Measurements from ENCODE around the gene PRR30. TPM values are rescaled to one million over a fixed set of nuclear protein-coding genes. Genes with fewer than 3 reads are reported as not detected.

Gene PRR30
- total RNA-seq, 1 experiment from 2014 or later, result not detected

GRCh38 chr2:27097341-27097740, 41.9 kb downstream of the PRR30 start (continued):
- TF ChIP-seq EGR1 (IDR thresholded peaks at IDR 0.05; ENCODE audit: low read depth) (no peak), TCF7L2 (IDR thresholded peaks at IDR 0.05; ENCODE audit: borderline replicate concordance, extremely low read depth, insufficient read depth, insufficient read length) (no peak), CBX3 (IDR thresholded peaks at IDR 0.05; ENCODE audit: low read depth) (no peak), ELF1 (IDR thresholded peaks at IDR 0.05; ENCODE audit: borderline replicate concordance, low read depth) (no peak), SIN3A (IDR thresholded peaks at IDR 0.05; ENCODE audit: low read depth) (no peak)
- TF ChIP-seq, protein P1, sequence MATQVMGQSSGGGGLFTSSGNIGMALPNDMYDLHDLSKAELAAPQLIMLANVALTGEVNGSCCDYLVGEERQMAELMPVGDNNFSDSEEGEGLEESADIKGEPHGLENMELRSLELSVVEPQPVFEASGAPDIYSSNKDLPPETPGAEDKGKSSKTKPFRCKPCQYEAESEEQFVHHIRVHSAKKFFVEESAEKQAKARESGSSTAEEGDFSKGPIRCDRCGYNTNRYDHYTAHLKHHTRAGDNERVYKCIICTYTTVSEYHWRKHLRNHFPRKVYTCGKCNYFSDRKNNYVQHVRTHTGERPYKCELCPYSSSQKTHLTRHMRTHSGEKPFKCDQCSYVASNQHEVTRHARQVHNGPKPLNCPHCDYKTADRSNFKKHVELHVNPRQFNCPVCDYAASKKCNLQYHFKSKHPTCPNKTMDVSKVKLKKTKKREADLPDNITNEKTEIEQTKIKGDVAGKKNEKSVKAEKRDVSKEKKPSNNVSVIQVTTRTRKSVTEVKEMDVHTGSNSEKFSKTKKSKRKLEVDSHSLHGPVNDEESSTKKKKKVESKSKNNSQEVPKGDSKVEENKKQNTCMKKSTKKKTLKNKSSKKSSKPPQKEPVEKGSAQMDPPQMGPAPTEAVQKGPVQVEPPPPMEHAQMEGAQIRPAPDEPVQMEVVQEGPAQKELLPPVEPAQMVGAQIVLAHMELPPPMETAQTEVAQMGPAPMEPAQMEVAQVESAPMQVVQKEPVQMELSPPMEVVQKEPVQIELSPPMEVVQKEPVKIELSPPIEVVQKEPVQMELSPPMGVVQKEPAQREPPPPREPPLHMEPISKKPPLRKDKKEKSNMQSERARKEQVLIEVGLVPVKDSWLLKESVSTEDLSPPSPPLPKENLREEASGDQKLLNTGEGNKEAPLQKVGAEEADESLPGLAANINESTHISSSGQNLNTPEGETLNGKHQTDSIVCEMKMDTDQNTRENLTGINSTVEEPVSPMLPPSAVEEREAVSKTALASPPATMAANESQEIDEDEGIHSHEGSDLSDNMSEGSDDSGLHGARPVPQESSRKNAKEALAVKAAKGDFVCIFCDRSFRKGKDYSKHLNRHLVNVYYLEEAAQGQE (IDR thresholded peaks at IDR 0.05; ENCODE audit: low read depth), result no peak

- CTCF ChIA-PET, result interaction anchor here (1.0 to 1.6 kb wide), 5 partner anchors 95 to 206 kb away, joined by 3 to 5 read pairs (median 3); no protein-coding TSS in a partner anchor
- BruUV-seq (replicated peaks), result no TSS peak
- Histone ChIP-seq H3K27me3 (ENCODE audit: insufficient read depth, low read length) (no peaks in the 10 kb centered on the region), H4K20me1 (ENCODE audit: insufficient read depth) (no peaks in the 10 kb centered on the region), H3K79me2 (ENCODE audit: insufficient read depth, low read length) (no peaks in the 10 kb centered on the region), H3K9me2 (ENCODE audit: insufficient read depth) (no peaks in the 10 kb centered on the region), H3K36me3 (ENCODE audit: control insufficient read depth in 1 of 2, insufficient read depth in 2 of 2, low read length in 2 of 2) (no peaks in the 10 kb centered on the region), H3K4me3 (replicated peaks in 1 of 2; ENCODE audit: low read depth in 1 of 2, low read length in 2 of 2) (no peak overlapping the region), H3K4me1 (ENCODE audit: control insufficient read depth in 1 of 2, insufficient read depth in 2 of 2, low read length in 2 of 2) (peaks cover 0 to 9% of the 10 kb centered on the region in 2 experiments; a peak in 1 of 4 replicates), H3K4me2 (ENCODE audit: low read length) (peak overlapping the region; percentile 62; the same call in 1 of the 2 replicates), H3K9me3 (ENCODE audit: control insufficient read depth in 1 of 2, insufficient read depth in 1 of 2, low read depth in 1 of 2, low read length in 2 of 2) (no peaks in the 10 kb centered on the region), H3K27ac (ENCODE audit: low read depth, low read length) (no peak overlapping the region), H3K9ac (ENCODE audit: low read length) (no peak overlapping the region), H2AFZ (ENCODE audit: low read depth, low read length, poor library complexity, severe bottlenecking) (no peak overlapping the region)
- intact Hi-C loops (cut with micrococcal nuclease), result loop anchor here (5.0 kb wide), 1 partner anchor 120 kb away; the partner anchor contains the start of gene CAD
- ATAC-seq (0 out of 2 replicates have a peak, but pooled peaks have one; percentile 4), DNase-seq (ENCODE audit: low read depth, low spot score) (no peak)
- POLR2A ChIA-PET, result no interaction called here
- RAD21 ChIA-PET (ENCODE audit: low non-redundant PET in 1 of 2, low total read pairs in 2 of 2, uncharacterized antibody in 2 of 2, unreplicated experiment in 2 of 2), result interaction anchor here in 1 of 2 experiments (0.8 kb wide), 1 partner anchor 135 kb away, joined by 3 read pairs; no protein-coding TSS in a partner anchor
- TF ChIP-seq EGR1 (IDR thresholded peaks at IDR 0.05; ENCODE audit: low read depth) (no peak), JUND (IDR thresholded peaks at IDR 0.05) (no peak), SIN3A (IDR thresholded peaks at IDR 0.05; ENCODE audit: low read depth) (no peak), CEBPB (IDR thresholded peaks at IDR 0.05; ENCODE audit: low read depth) (no peak), TCF7L2 (IDR thresholded peaks at IDR 0.05; ENCODE audit: borderline replicate concordance, extremely low read depth, insufficient read depth, insufficient read length) (no peak), ZNF274 (IDR thresholded peaks at IDR 0.05; ENCODE audit: low read depth, low read length) (no peak), MAX (IDR thresholded peaks at IDR 0.05) (no peak), SP1 (IDR thresholded peaks at IDR 0.05; ENCODE audit: low read depth) (no peak), POLR2AphosphoS5 (IDR thresholded peaks at IDR 0.05; ENCODE audit: low read depth, low read length) (no peak), ELF1 (IDR thresholded peaks at IDR 0.05; ENCODE audit: borderline replicate concordance, low read depth) (no peak), RAD21 (IDR thresholded peaks at IDR 0.05; ENCODE audit: low read depth) (no peak), EZH2 (IDR thresholded peaks at IDR 0.05) (no peak)
- TF ChIP-seq, protein P1 (IDR thresholded peaks at IDR 0.05; ENCODE audit: low read depth), result no peak
- TF ChIP-seq, protein P2, sequence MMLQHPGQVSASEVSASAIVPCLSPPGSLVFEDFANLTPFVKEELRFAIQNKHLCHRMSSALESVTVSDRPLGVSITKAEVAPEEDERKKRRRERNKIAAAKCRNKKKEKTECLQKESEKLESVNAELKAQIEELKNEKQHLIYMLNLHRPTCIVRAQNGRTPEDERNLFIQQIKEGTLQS (IDR thresholded peaks at IDR 0.05), result no peak
Measured at GRCh38 chr2:27096748-27097297, 42.4 kb downstream of the PRR30 start.

Measured in HCT116 (cell line).